ENCODE results near the gene CERS6. TPM values are rescaled to one million over a fixed set of nuclear protein-coding genes. Genes with fewer than 3 reads are reported as not detected.

CERS6 gene
- total and polyA plus RNA-seq, 11 donors, result 22.1 to 78.0 (median 62.2) TPM

DNA sequence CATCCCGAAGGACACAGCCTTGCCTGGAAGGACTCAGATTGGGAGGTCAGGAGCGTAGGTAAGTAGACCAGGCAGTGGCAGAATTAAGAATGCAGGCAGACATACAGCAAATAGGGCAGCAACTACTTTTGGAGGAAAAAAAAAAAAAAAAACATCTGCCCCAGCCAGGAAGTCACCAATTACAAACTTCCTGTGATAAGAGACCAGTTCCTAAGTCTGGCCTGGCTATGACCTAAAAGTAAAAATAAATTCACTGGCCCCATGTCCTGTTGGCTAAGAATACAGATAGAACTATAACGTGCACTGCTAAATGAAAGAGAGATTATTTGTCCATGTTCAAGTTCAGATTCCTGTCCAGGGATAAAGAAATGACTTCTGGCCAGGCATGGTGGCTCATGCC is 301.2 kb downstream of the CERS6 start:
- peak overlapping the region in 10 of 12 donors; percentile 6 to 68 (median 38) for H3K27ac ChIP-seq
- 16 to 34% (median 19%) methylated on average over 3 of the region's 3 CpGs for WGBS, 4 donors
- intact Hi-C loops (cut with DNase I), result loop anchor here in 4 of 10 donors (5.0 to 10.0 kb wide), 5 partner anchors 52 to 410 kb away; partner anchors contain the start of gene CERS6 (in 1 of the 4)
- no peak overlapping the region for H3K4me3 ChIP-seq
- peaks cover 0 to 8% (median 0%) of the 10 kb centered on the region in 9 donors for H3K36me3 ChIP-seq
- no peaks in the 10 kb centered on the region for H3K9me3 ChIP-seq
- no peaks in the 10 kb centered on the region for H3K27me3 ChIP-seq
- H3K4me1 ChIP-seq, result peaks cover 0 to 40% (median 15%) of the 10 kb centered on the region in 12 donors
- no peak for DNase-seq
- ATAC-seq, result peak; percentile 66 to 83 (median 76)
- TF ChIP-seq POLR2A (IDR thresholded peaks at IDR 0.05) (no peak), CTCF (IDR thresholded peaks at IDR 0.05) (no peak)

DNA sequence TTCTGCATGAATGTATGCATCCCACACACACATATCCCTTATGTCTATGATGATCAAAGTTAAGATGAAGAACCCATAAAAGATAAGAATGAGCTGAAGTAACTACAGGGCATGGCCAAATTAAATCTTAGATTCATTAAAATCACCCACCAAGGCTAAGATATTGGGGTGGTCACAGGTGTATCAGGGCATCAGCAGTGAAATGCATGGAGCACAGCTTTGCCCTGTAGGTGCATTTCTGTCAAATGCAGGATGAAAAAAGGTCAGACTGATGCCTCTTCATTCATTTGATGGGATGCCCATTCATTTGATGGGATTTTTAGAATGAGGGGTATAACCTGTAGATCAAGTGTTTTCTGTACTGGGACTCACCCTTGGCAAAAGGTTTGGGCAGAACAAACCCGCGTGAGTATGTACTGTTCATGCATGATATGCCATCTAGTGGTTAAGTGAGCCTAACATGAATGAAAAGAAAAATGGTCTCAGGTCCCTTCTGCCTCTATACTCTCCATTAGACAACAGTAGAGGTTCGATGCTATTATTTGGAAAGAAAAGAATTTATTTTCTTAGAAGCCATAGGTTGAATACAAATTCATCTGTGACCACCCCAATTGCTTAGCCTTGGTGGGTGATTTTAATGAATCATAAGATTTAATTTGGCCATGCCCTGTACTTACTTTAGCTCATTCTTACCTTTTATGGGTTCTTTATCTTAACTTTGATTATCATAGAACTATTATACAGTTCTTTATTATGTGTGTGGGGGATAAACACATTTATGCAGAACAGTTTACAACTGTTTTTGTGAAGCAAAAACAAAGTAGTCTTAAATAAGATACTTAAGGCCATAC is 303.1 kb downstream of the CERS6 start:
- no peak overlapping the region for H3K4me3 ChIP-seq
- no peaks in the 10 kb centered on the region for H3K27me3 ChIP-seq
- peak; percentile 52 to 83 (median 74) for ATAC-seq
- no peak overlapping the region for H3K27ac ChIP-seq
- H3K36me3 ChIP-seq, result peaks cover 0 to 11% (median 0%) of the 10 kb centered on the region in 9 donors
- intact Hi-C loops (cut with DNase I), result loop anchor here (1.0 to 10.0 kb wide), 8 partner anchors 54 to 413 kb away; partner anchors contain the start of gene CERS6 (in 1 of the 10)
- H3K4me1 ChIP-seq, result peaks cover 0 to 35% (median 14%) of the 10 kb centered on the region in 12 donors
- peak; percentile 42 to 73 (median 61) for TF ChIP-seq CTCF (IDR thresholded peaks at IDR 0.05)
- no peak for TF ChIP-seq POLR2A (IDR thresholded peaks at IDR 0.05)
- no peaks in the 10 kb centered on the region for H3K9me3 ChIP-seq
- DNase-seq, result peak in 1 of 5 donors; percentile 21
- 22 to 27% (median 24%) methylated on average over 3 of the region's 3 CpGs for WGBS, 4 donors

DNA sequence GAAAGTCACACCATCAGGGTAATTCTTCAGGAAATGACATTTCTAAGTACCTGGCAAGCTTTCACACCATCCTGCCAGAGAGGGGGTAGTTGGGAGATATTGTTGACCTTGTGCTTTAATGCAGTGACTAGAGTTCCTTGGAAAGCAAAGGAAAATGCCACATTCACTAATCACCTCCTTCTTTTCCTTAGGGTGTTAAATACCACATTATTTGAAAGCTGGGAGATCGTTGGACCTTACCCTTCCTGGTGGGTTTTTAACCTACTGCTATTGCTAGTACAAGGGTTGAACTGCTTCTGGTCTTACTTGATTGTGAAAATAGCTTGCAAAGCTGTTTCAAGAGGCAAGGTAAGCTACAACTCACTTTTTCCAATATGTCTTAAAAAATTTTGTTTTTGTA is 309.3 kb downstream of the CERS6 start:
- Histone ChIP-seq H3K9me3 (no peaks in the 10 kb centered on the region), H3K36me3 (peaks cover 0 to 15% (median 9%) of the 10 kb centered on the region in 9 donors), H3K4me1 (peaks cover 0 to 10% (median 0%) of the 10 kb centered on the region in 12 donors), H3K4me3 (no peak overlapping the region), H3K27me3 (no peaks in the 10 kb centered on the region), H3K27ac (no peak overlapping the region)
- 68 to 80% (median 79%) methylated on average over 1 of the region's 1 CpG for WGBS, 4 donors
- DNase-seq (no peak), ATAC-seq (no peak)
- intact Hi-C loops (cut with DNase I), result no loop called here
- TF ChIP-seq POLR2A (IDR thresholded peaks at IDR 0.05), result no peak
- no peak for TF ChIP-seq CTCF (IDR thresholded peaks at IDR 0.05)

DNA sequence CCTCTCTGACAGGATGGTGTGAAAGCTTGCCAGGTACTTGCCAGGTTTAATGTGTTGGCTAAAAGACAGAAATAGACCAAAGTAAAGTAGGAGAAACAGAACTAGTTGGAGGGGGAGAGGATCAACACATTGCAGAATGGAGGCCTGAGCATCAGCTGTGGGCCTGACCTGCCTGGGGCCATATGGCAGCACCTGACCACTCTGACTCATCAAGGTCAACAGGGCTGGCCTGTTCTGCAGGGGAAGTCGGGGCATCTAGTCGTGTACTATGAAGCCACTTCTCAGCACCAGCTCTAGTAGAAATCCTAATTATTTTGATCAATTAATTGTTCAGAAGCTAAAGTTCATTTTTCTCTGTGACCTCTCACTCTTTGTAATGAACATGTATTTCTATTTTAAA is 310.5 kb downstream of the CERS6 start:
- peak in 3 of 4 donors; percentile 50 to 61 (median 59) for ATAC-seq
- no peaks in the 10 kb centered on the region for H3K27me3 ChIP-seq
- no peak overlapping the region for H3K4me3 ChIP-seq
- peaks cover 0 to 16% (median 12%) of the 10 kb centered on the region in 9 donors for H3K36me3 ChIP-seq
- peaks cover 0 to 17% (median 0%) of the 10 kb centered on the region in 12 donors for H3K4me1 ChIP-seq
- WGBS, 4 donors, result 54 to 71% (median 64%) methylated on average over 2 of the region's 2 CpGs
- intact Hi-C loops (cut with DNase I), result no loop called here
- no peaks in the 10 kb centered on the region for H3K9me3 ChIP-seq
- no peak overlapping the region for H3K27ac ChIP-seq
- no peak for TF ChIP-seq CTCF (IDR thresholded peaks at IDR 0.05)
- no peak for TF ChIP-seq POLR2A (IDR thresholded peaks at IDR 0.05)
- DNase-seq, result no peak
